Stimulated activated CD4-positive, alpha-beta T cell treated with anti-CD3 and anti-CD28 coated beads, Interleukin-4, amount 100 ng/mL, for 1 hour (primary cell): ENCODE data around the gene HUS1.

Experiments
- DNase-seq: peaks from one replicate; pipeline ENCODE4 v3.0.0-alpha.2; 2020

Gene HUS1

DNA sequence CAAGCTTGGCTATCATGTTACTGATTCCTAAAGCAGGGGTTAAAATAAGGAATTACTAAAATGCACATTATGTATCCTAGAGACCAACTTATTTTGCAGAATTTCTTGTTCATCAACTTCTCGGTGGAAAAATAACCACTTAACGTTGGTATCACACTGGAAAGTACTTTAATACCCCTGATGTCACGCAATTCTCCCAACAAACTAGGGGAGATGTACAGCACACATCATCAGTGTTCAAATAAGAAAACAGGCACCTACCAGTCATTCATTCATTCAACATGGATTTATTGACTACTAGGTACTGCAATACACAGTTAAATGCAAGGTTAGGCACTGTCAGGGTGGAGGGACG, 648 bp downstream of the HUS1 start:
- DNase-seq = no peak

DNA sequence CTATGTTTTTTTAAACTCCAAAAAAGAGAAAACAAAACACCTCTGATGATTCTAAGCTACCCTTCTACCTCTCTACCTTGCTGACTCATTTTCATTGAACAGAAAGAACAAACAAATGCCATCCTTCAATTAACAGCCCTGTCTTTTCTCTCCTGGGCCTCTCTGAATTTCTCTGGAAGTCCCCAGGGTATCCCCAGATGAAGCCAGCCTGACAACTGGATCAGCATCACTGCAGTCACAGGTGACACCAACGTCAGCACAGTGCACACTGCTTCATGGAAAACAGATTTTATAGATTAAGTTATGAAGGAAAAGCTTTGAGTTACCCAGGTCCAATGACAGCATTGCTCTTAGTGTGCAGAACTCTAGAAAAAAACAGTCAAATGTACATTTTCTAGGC, 5.7 kb downstream of the HUS1 start:
- DNase-seq = no peak

DNA sequence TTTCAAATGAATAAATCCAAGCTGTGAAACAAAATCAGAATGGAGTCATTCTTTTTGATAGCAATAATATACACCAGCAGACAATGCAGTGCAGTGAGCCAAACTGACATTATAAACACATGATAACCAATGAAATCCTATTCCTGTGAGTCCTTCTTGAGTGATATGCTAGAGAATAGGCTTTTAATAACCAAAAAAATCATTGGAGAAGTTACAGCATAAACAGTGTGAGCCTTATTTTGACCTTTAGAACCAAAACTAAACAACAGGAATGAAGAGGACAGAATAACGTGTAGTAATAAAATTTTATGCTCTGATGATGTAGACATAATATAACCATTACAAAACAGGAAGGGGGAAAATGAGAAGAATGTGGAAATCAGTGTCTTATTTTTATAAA, 8.7 kb downstream of the HUS1 start:
- no peak for DNase-seq

DNA sequence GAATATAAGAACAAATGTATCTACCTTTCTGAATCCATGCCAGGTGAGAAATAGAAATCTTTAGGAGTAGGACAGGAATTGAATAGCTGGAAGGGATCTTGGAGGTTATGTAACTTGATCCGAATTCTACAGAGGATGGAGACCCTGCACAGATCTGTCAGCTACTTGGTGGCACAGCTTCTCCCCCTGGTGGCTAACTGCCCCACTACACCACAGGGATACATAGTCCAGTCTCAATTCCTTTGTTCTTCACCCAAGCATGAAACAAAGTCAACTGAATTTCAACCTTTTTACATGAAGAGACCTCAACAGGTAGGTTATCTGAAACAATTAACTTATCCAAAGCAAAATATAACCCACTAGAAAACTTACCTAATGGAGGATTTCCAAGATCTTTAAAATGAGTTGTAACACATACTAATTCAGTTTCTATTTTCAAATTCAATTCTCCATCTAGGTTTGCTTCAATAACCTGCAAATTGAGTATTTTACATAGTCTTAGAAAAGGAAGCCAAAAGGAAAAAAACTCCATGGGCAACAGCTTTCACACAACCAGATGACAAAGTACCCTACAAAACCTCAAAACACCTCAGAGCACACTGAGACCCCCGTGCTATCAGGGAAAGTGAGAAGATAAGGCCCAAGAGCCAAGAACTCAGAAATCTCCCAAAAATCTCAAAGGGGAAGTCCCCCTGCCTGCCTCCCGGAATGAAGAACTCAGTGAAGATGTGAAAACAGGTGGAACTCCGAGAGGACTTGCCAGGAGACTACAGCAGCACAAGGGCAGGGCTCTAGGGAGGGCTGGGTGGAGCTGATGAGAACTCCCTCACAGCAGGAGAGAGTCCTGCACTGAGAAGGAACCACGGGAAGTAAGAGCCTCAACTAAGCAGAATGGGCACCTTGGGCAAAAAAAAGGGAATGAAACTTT, 10.3 kb downstream of the HUS1 start:
- peak; percentile 62 for DNase-seq

DNA sequence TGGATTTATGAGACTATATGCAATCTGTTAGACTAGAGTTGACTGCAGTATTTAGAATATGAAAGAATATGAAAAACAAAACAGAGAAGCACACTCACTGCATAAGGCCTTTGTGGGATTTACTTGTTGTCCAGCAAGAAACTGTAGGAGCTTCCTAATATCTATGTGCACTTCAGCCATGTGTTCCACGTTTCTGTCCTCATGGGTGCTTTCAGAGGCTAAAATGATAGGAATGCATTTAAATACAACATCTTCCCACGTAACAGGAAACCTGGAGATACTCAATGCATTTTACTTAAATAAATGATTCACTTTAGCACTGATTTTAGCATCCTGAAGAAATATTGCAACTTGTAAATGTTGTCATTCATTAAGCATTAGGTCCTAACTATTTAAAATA, 11.7 kb downstream of the HUS1 start:
- no peak for DNase-seq

DNA sequence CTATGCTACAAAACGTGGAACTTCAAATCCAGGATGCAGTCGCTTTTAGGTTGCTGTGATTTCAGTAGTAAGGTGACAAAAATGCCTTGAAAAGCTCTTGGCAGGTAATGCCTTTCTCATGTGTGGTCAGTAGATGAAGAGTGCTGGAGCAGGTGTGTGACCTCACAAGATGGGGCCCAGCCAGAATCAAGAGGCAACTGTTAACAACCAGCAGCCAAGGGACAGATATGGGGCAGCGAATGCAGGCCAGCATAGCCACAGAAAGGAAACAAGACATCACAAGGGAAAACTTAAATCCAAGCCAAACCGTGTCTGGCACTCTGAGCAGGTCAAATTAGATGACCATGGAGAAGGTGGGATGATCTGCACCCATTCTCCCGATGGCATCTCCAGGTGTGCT, 12.3 kb downstream of the HUS1 start:
- DNase-seq = no peak

DNA sequence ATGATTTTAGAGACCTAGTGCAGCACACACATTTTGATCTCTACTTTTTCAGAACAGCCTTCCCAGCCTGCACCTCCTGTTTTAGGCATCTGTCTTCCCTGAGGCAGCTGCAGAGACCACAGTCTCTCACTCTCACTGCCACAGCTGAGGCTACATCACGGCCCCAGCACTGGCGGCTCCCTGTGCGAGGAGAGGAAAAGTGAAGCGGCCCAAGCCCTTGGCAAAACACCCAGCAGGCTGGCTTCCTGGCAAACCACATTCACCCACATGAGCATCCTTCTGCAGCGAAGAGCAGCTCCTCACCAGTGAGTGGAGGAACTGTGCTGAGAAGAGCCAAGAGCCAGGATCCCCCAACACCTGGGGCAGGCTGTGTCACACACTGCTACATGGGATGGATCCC, 14.0 kb downstream of the HUS1 start:
- no peak for DNase-seq

DNA sequence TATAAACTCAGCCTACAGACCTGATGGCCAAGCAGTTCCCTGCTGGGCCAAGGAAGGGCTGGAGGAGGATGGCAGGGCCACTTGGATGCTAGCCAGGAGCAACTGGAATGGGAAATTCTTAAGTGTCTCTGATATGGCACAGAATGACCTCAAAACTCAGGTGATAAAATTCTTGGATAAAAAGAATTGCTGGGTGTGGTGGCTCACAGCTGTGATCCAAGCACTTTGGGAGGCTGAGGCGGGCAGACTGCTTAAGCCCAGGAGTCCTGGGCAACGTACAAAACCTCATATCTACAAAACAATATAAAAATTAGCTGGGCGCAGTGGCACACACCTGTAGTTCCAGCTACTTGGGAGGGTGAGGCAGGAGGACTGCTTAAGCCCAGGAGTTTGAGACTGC, 17.2 kb downstream of the HUS1 start:
- no peak for DNase-seq

DNA sequence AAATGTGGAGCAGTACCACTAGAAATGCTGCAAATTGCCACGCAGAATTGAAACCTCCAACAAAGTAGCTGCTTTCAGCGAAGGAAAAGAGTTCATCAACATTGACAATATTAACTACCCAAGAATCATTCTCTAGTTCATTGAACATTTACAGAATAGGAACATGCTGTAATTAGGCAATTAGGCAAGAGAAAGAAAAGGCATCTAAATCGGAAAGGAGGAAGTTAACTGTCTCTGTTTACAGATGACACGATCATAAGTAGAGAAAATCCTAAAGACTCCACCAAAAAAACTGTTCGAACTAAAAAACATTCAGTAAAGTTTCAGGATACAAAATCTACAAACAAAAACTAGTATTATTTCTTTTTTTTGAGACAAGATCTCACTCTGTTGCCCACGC, 22.3 kb downstream of the HUS1 start:
- DNase-seq = no peak

DNA sequence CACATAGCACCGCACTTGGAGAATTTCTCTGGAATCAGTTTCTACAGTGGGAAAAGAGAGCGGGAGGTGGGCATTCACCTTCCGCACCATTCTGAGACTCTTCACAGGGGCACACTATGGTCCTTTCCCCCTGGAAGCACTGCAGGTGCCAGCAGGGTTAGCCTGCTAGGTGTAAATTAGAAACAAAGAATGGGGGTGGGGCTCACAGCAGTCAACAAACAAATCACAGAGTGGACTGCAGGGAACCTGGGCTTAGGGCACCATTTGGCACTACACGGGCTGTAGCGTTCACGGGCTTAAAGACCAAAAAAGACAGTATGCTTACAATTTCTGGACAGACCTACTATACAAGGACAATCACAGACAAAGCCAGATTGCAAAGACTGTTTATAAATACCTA, 23.2 kb downstream of the HUS1 start:
- no peak for DNase-seq

DNA sequence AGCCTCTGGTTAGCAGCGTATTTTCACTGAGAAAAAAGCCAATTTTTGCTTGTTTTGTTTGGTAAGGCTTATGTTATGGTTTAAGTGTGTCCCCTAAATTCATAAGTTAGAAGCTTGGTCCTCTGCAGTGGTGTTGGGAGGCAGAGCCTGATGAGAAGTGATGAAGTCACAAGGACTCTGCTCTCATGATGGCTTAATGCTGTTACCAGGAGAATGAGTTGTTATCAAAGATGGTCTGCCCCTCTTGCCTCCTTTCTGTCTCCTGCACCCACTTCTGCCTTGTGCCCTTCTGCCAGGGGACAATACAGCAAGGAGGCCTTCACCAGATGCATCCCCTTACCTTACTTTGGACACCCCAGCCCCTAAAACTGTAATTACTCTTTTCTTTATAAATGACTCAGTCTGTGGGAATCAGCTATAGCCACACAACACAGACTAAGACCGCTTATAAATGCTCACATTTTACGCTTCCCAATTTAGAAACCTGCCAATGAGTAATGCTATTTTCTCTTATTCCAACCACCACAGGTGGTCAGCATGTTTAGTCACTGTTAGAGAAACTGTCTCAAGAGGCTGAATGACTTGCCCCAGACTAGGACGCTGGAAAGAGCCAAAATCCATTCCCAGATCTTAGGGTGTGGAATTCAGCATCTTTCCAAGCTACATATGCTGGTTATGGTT, 25.0 kb downstream of the HUS1 start:
- no peak for DNase-seq

DNA sequence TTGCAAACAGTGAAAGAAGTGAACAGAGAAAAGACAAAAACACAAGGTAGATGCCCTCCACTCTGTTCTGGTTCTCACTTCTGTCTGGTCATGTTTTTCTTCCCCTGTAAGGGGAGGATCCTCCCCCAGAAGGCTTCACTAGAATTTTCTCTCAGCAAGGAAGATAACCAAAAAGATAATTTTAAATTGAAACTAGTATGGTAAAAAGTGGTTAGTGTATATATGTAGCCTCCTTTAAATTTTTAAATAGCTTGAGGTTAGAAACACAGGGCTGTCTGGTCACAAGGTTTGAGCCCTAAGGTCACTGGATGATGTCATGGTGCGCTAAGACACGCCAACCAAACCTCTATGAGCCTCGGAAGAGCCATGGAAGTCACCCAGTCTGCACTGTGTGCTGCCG, 25.6 kb downstream of the HUS1 start:
- no peak for DNase-seq

DNA sequence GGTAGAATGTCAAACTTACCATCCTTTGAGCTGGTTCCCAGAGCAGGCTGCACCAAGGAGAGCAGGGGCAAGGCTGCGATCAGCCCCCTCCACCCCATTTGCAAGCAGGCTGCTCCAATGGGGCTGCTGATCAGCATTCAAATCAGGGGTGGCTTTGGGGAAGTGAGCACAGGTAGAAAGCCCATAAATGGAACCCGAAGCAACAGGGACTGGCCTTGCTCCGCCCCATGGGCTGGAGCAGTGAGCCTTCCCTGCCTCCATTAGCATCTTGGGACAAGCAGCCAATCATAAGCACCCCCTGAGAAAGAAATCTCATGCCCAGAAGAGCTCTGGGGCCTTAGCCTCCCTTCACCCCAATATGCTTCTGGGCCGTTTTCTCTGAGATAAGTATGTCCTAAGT, 27.2 kb downstream of the HUS1 start:
- no peak for DNase-seq

DNA sequence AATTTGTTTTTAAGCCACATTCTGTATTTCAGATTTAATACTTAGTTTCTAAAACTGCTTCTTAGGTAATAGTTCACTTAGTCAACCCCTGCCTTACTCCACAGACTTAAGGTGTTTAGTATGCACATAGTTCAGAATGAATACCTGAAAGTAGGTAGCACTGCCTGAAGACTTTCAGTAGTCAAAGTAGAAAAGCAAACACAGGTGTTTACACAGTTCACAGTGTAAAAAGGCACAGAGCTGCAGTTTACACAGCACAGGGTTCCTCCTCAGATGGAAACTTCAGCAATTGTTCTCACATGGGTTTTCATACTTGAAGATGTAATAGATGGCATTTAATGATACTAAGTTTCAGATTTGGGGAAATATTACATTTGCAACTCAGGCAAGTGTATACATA, 28.0 kb downstream of the HUS1 start:
- DNase-seq = no peak

DNA sequence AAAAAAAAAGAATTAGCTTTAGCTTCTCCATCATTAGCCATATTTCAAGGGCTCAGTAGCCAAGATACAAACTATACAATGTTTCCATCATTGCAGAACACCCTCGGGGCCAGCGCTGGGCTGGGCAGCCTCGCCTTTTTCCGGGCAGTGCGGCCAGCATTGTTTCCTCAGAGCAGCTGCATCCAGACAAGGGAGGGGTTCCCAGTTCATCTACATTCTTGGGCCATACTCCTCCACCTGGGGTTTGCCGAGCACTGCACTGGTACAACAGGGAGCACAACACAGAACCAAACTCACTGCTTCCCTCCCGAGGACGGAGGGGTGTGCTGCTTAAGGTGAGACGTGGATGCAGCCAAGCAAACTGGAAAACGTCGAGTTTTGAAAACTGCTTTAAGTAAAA, 28.7 kb downstream of the HUS1 start:
- DNase-seq = no peak

DNA sequence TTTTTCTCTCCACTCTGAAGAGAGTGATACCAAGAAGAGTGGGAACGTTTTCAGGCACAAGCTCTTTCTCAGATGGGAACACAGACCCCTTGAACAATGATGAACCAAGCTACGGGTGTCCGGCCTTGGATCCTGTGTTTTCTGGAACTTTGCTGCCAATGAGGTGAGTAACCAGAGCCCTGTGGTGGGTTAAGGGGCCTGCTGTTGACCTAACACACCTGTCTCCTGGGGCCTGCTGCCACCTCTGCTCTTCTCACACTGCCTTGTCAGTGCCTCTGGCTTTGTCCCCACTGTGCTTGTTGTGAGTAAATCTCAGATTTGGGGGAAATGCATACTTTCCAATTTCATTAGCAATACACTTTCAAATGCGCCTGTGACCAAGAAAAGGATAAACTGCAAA, 29.7 kb downstream of the HUS1 start:
- no peak for DNase-seq

DNA sequence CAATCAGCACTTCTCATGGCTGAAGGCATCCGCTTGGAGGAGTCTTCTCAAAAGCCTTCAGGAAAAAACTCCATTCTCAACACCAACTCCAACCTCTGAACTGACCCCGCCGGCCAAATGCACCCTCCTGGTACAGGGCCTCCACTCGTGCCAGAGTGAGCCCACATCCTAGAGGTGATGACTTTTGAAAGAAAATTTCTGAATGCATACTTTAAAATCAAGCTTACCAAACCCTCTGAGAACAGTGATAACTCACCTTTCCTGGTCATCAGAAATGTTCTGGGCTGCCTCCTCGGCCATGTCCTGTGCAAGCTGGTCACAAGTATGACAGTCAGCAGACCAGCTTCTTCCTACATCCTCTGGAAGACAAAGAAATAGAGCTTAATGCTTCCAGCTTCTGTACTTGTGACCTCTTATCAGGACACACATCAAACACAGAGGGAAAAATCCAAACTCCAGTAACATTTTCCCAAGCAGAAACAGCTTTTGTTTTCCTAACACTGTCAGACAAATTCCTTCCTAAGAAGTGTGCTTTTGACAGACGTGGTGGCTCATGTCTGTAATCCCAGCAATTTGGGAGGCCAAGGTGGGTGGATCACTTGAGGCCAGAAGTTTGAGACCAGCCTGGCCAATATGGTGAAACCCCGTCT, 31.1 kb downstream of the HUS1 start, which contains the start of gene PKD1L1:
Gene PKD1L1 (minus strand): TSS at position 326 of the 650 bp plus-strand sequence. CDS start 26 bp downstream, at position 300.
- no peak for DNase-seq

DNA sequence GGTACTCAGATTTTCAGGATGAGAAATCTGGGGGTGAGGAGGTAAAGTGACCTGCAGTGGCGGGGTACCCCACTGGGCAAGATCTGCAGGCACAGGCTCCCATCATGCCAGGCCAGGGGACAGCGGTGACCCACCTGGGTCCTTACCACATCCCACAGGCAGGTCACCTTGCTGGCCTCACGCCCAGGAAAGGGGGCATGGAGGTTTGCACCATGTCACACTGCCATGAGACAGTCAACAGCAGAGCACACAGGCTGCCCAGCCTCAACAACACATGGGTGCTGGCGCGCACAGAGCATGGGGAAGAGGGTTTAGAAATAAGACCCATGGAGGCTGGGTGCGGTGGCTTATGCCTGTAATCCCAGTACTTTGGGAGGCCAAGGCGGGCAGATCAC, 32.1 kb downstream of the HUS1 start:
- no peak for DNase-seq

DNA sequence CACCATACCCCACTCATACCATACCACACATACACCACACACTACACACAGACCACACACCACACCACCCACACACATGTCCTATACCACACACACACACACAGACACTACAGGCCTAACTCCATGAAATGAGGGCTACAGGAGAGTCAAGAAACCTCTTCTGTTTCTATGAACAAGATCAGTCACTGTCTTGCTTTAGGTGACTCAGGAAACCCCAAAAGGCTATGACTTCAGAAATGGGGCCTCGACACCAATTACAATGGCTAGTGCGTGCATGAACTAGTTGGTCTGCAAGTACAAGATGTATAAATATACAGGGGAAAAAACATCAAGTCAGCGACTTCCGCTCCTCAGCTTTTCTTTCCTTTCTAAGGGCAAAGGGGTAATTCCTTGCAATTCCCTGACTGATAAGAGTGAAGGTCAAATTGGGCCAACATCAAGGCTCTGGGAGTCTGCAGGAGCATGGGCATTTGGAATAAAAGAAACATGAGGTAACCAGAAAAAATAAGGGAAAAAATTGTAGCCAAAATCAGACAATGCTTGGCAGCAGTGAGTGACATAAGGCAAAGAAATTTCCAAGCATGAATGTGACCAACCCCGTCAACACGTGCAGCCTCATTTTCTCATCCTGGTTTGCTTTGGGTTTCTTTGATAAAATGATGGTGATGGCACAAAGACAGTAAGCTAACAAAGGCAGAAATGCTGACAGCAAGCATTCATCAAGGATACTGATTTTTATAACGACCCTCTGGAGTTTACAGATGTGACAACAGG, 32.6 kb downstream of the HUS1 start:
- DNase-seq = no peak

DNA sequence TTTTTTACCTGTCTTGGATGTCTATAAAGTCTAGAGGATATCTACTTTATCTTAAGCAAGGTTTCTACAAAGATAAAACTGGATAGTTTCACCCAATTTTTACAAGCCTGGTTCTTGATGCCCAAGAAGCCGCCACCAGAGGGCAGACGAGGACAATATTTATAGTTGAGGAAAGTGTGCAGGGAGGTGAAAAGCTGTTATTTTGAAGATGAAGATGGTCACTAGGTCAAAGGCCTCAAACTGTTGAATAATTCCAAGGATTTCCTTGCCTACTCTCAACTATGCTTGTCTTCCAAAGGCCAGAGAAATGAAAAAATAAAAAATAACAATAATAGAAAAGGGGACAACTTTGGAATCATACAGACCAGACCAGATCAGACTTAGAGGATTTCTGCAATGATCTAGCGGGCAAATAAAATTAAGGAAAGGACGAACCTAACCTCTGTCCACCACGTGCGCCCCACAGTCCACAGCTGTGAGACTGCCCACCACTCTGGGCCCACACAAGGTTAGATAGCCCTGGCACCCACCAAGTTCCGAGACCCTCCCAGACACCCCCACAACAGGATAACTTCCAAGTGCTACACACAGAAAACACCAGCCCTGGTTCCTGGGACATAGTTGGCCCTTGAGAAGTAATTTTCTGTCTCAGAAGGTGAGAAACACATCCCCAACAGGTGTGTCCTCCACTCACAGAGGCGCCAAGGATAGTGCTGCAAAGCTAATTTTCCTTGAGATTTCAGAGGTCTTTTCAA, 34.0 kb downstream of the HUS1 start:
- peak; percentile 79 for DNase-seq

DNA sequence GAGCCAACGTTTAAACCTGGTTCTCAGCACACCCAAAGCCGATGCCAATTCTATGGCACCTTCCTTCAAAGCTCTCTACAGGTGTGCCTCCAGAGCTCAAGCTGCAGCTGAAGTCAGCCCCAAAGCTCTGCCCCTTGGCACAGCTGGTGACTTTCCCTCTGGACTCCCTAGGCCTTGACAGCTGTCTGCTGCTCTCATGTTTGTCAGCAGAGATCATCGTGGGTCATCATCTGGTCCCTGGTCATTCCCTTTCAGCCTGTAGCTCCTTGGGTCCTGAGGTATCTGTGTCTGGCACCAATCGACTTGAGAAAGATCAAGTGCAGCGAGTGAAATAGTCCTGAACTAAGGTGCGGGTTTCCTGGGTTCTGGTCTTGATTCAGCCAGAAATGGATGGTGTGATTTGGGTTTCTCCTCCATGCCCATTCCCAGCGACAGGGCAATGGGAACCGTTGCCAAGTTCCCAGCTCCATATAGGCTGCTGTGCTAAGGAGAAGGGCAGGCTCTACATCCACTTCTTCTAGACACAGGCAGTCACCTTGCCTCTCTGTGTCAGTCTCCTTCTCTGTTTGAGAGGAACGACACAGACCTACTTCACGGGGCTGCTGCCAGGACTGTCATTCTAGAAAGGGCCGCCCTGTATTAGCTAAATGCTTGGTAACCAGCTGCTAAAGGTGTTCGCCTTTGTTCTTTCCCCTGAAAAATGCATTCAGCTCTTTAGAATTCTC, 34.7 kb downstream of the HUS1 start:
- DNase-seq = no peak
